Mesendoderm (in vitro differentiated cells): Measurements from ENCODE around the gene RNF11.

Source experiments
- DNase-seq: peaks from one replicate; pipeline ENCODE4 v3.0.0; 2013
- H2AK5ac ChIP-seq: 2 replicates; pipeline ENCODE4 v1.6.1; 2013; ENCODE audit warnings: low read length, inconsistent platforms
- H2BK120ac ChIP-seq: 2 replicates; pipeline ENCODE4 v1.6.1; 2013; ENCODE audit warnings: low read depth, mild to moderate bottlenecking, low read length, moderate library complexity, mixed read lengths
- H2BK15ac ChIP-seq: replicated peaks from 2 replicates; pipeline ENCODE4 v1.6.1; 2013; ENCODE audit warnings: low read depth, mild to moderate bottlenecking, moderate library complexity
- H2BK5ac ChIP-seq: 2 replicates; pipeline ENCODE4 v1.6.1; 2013; ENCODE audit warnings: low read length, inconsistent platforms
- H3K18ac ChIP-seq: 2 replicates; pipeline ENCODE4 v1.6.1; 2013; ENCODE audit warnings: mild to moderate bottlenecking, low read length, mixed read lengths
- H3K23ac ChIP-seq: one replicate; pipeline ENCODE4 v1.6.1; 2013; ENCODE audit warnings: low read length
- H3K27ac ChIP-seq: 2 replicates; pipeline ENCODE4 v1.5.1; 2013; ENCODE audit warnings: low read depth, mild to moderate bottlenecking, inconsistent platforms, low read length, moderate library complexity
- H3K27me3 ChIP-seq: 2 replicates; pipeline ENCODE4 v1.6.1; 2013; ENCODE audit warnings: low read length, control low read depth, mild to moderate bottlenecking, inconsistent platforms; ENCODE audit not compliant: insufficient read depth, poor library complexity
- H3K36me3 ChIP-seq: 2 replicates; pipeline ENCODE4 v1.6.1; 2013; ENCODE audit warnings: low read length, inconsistent platforms; ENCODE audit not compliant: control insufficient read depth, insufficient read depth
- H3K4ac ChIP-seq: one replicate; pipeline ENCODE4 v1.6.1; 2013; ENCODE audit warnings: low read depth, mild to moderate bottlenecking, low read length, moderate library complexity
- H3K4me1 ChIP-seq: 2 replicates; pipeline ENCODE4 v1.6.1; 2013; ENCODE audit warnings: low read depth, low read length, inconsistent platforms; ENCODE audit not compliant: control insufficient read depth
- H3K4me2 ChIP-seq: 2 replicates; pipeline ENCODE4 v1.6.1; 2013; ENCODE audit warnings: low read length
- H3K4me3 ChIP-seq: 2 replicates; pipeline ENCODE4 v1.5.1; 2013; ENCODE audit warnings: mild to moderate bottlenecking, low read length
- H3K56ac ChIP-seq: one replicate; pipeline ENCODE4 v1.6.1; 2013; ENCODE audit warnings: low read length
- H3K79me1 ChIP-seq: 2 replicates; pipeline ENCODE4 v1.6.1; 2013; ENCODE audit warnings: low read length, inconsistent platforms
- H3K79me2 ChIP-seq: 2 replicates; pipeline ENCODE4 v1.6.1; 2013; ENCODE audit warnings: mild to moderate bottlenecking, low read length; ENCODE audit not compliant: control insufficient read depth, insufficient read depth
- H3K9ac ChIP-seq: 2 replicates; pipeline ENCODE4 v1.6.1; 2013; ENCODE audit warnings: low read length, inconsistent platforms
- H4K5ac ChIP-seq: one replicate; pipeline ENCODE4 v1.6.1; 2013; ENCODE audit warnings: low read length
- H4K8ac ChIP-seq: one replicate; pipeline ENCODE4 v1.6.1; 2013; ENCODE audit warnings: low read depth, mild to moderate bottlenecking, control low read depth, low read length, moderate library complexity
- WGBS: extraction: QIAGEN DNeasy Blood & Tissue Kit; methylation state at CpG from one replicate; pipeline ENCODE4 v1.1.7; 2013; ENCODE audit warnings: low lambda C conversion rate, missing lambda C conversion rate; ENCODE audit not compliant: insufficient coverage; ENCODE audit errors: extremely low coverage; 5-methylcytosine and 5-hydroxymethylcytosine counted together

Gene RNF11

GRCh38 chr1:51317798-51318197, 81.7 kb downstream of the RNF11 start:
- Histone ChIP-seq H2BK15ac (no peak overlapping the region), H3K36me3 (no peaks in the 10 kb centered on the region), H2AK5ac (no peak overlapping the region), H3K79me2 (no peaks in the 10 kb centered on the region), H3K27me3 (no peaks in the 10 kb centered on the region), H4K8ac (no peak overlapping the region), H3K4me1 (no peaks in the 10 kb centered on the region), H3K23ac (no peak overlapping the region), H3K18ac (no peak overlapping the region), H3K4me2 (no peak overlapping the region), H2BK5ac (no peak overlapping the region), H2BK120ac (no peak overlapping the region), H4K5ac (no peak overlapping the region), H3K4me3 (no peak overlapping the region), H3K4ac (no peak overlapping the region), H3K56ac (no peak overlapping the region), H3K9ac (no peak overlapping the region), H3K27ac (no peak overlapping the region), H3K79me1 (no peaks in the 10 kb centered on the region)
- no peak for DNase-seq
- no CpG with 5 or more reads among the region's 7 CpGs for WGBS

GRCh38 chr1:51320967-51321923, 85.2 kb downstream of the RNF11 start:
- Histone ChIP-seq H3K18ac (no peak overlapping the region), H2BK15ac (no peak overlapping the region), H2AK5ac (no peak overlapping the region), H3K4me3 (no peak overlapping the region), H4K5ac (no peak overlapping the region), H3K4me1 (peaks cover 4% of the 10 kb centered on the region), H2BK5ac (no peak overlapping the region), H2BK120ac (no peak overlapping the region), H3K79me2 (no peaks in the 10 kb centered on the region), H3K4ac (no peak overlapping the region), H3K23ac (no peak overlapping the region), H4K8ac (no peak overlapping the region), H3K4me2 (no peak overlapping the region), H3K36me3 (no peaks in the 10 kb centered on the region), H3K9ac (no peak overlapping the region), H3K79me1 (no peaks in the 10 kb centered on the region), H3K27ac (no peak overlapping the region), H3K56ac (no peak overlapping the region), H3K27me3 (no peaks in the 10 kb centered on the region)
- no peak for DNase-seq
- 100% methylated on average over 1 of the region's 11 CpGs for WGBS

GRCh38 chr1:51321924-51322280, 85.8 kb downstream of the RNF11 start:
- Histone ChIP-seq H3K56ac (no peak overlapping the region), H3K27ac (no peak overlapping the region), H2AK5ac (no peak overlapping the region), H4K8ac (no peak overlapping the region), H3K18ac (no peak overlapping the region), H3K4ac (no peak overlapping the region), H3K36me3 (no peaks in the 10 kb centered on the region), H3K23ac (no peak overlapping the region), H3K4me1 (peaks cover 5% of the 10 kb centered on the region), H3K9ac (no peak overlapping the region), H3K4me2 (no peak overlapping the region), H3K4me3 (no peak overlapping the region), H2BK5ac (no peak overlapping the region), H2BK15ac (no peak overlapping the region), H4K5ac (no peak overlapping the region), H3K27me3 (no peaks in the 10 kb centered on the region), H3K79me1 (no peaks in the 10 kb centered on the region), H2BK120ac (no peak overlapping the region), H3K79me2 (no peaks in the 10 kb centered on the region)
- WGBS, result no CpG with 5 or more reads among the region's 2 CpGs
- no peak for DNase-seq

DNA sequence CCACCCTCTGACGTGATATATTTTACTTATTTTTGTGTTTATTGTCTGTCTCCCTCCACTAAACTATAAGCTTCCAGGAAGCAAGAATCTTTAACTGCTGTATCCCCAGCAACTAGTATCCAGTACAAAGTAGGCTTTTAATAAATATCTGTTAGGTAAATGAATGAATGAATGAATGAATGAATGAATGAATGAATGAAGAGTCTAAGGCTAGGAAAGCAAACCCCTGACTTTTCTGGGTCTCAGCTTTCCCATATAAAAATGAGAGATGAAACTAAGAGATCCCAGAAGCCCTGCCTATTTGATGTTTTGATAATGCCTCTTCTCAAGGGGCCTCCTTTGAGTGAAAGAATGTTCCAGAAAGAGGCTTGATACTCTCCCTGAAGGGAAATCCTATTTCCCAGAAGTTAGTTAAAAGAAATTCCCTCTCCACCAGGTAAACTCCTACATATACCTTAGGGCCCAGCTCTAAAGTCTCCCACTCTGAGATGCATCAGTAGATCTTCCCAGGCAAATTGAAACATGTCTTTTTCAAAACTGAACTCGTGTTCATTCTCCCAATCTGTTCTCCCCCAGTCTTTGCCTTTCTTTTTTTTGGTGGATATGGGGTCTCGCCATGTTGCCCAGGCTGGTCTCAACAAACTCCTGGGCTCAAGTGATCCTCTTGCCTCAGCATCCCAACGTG, 86.5 kb downstream of the RNF11 start:
- no peak overlapping the region for H2BK5ac ChIP-seq
- H3K9ac ChIP-seq, result no peak overlapping the region
- no peak overlapping the region for H3K4me3 ChIP-seq
- H3K56ac ChIP-seq, result no peak overlapping the region
- H2BK15ac ChIP-seq, result no peak overlapping the region
- H3K4ac ChIP-seq, result no peak overlapping the region
- no CpG with 5 or more reads among the region's 4 CpGs for WGBS
- H3K36me3 ChIP-seq, result no peaks in the 10 kb centered on the region
- H3K23ac ChIP-seq, result no peak overlapping the region
- H3K79me1 ChIP-seq, result no peaks in the 10 kb centered on the region
- no peaks in the 10 kb centered on the region for H3K79me2 ChIP-seq
- DNase-seq, result no peak
- no peak overlapping the region for H2AK5ac ChIP-seq
- H3K4me2 ChIP-seq, result no peak overlapping the region
- no peak overlapping the region for H2BK120ac ChIP-seq
- peaks cover 6% of the 10 kb centered on the region for H3K4me1 ChIP-seq
- H3K27me3 ChIP-seq, result no peaks in the 10 kb centered on the region
- no peak overlapping the region for H3K18ac ChIP-seq
- no peak overlapping the region for H4K8ac ChIP-seq
- no peak overlapping the region for H4K5ac ChIP-seq
- no peak overlapping the region for H3K27ac ChIP-seq
